ENCODE measurements around the gene MBNL1.

The MBNL1 gene

GRCh38 chr3:152348436-152349177 is 79.9 kb downstream of the MBNL1 start:
- no peak for TF ChIP-seq CTCF (conservative IDR thresholded peaks at IDR 0.05; ENCODE audit: low read depth, low read length)
- peak; percentile 55 for DNase-seq (ENCODE audit: low read depth)
- no peak overlapping the region for H3K4me3 ChIP-seq (ENCODE audit: low read depth, low read length)

- DNase-seq (ENCODE audit: low read depth), result peak; percentile 36
- TF ChIP-seq CTCF (conservative IDR thresholded peaks at IDR 0.05; ENCODE audit: low read depth, low read length), result no peak
Measured at GRCh38 chr3:152349392-152349791, 80.7 kb downstream of the MBNL1 start.

GRCh38 chr3:152350139-152350538 is 81.4 kb downstream of the MBNL1 start:
- no peak for TF ChIP-seq CTCF (conservative IDR thresholded peaks at IDR 0.05; ENCODE audit: low read depth, low read length)
- peak; percentile 46 for DNase-seq (ENCODE audit: low read depth)
- no peak overlapping the region for H3K4me3 ChIP-seq (ENCODE audit: low read depth, low read length)

More at GRCh38 chr3:152349392-152349791, 80.7 kb downstream of the MBNL1 start:
- no peak overlapping the region for H3K4me3 ChIP-seq (ENCODE audit: low read depth, low read length)

DNA sequence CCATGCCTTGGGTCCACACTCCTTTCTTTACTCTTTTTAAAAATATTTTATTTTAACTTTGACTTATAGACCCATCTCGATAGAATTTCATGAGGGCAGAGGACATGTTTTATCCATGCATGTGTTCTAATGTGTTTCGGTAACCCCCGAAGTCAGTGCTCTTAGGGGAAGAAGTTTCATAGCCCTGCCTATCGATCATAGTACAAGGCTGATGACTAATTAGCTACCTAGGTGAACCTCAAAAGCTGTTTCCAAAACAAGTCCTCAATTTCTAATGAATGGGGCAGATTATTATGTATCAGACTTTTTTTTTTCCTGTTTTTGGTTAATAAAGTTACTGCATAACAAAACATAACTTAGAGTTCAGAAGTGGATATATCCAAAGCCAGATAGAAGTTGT is 82.0 kb downstream of the MBNL1 start:
- TF ChIP-seq CTCF (conservative IDR thresholded peaks at IDR 0.05; ENCODE audit: low read depth, low read length), result no peak
- DNase-seq (ENCODE audit: low read depth), result no peak
- H3K4me3 ChIP-seq (ENCODE audit: low read depth, low read length), result no peak overlapping the region

DNA sequence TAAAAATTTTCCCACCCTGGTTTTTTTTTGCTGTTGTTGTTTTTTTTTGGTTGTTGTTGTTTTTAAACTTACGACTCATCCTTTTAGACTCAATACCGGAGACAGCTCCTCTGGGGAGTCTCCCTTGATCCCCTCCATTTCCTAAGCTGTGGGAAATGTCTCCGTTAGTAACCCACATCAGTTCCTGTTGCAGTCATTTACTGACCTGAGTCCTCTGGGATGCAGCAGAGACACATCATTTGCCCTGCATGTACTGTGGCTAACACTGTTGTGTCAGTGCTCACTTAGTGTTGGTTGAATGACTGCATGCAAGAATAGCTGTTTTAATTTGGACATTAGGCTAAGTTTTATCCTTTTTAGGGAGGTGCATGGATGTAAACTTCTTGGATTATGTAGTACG is 83.8 kb downstream of the MBNL1 start:
- TF ChIP-seq CTCF (conservative IDR thresholded peaks at IDR 0.05; ENCODE audit: low read depth, low read length), result no peak
- DNase-seq (ENCODE audit: low read depth), result peak; percentile 39

GRCh38 chr3:152353578-152353977 is 84.8 kb downstream of the MBNL1 start:
- DNase-seq (ENCODE audit: low read depth), result no peak

More for the DNA sequence above, 83.8 kb downstream of the MBNL1 start:
- no peak overlapping the region for H3K4me3 ChIP-seq (ENCODE audit: low read depth, low read length)

More at GRCh38 chr3:152353578-152353977, 84.8 kb downstream of the MBNL1 start:
- H3K4me3 ChIP-seq (ENCODE audit: low read depth, low read length), result no peak overlapping the region
- no peak for TF ChIP-seq CTCF (conservative IDR thresholded peaks at IDR 0.05; ENCODE audit: low read depth, low read length)
